ENCODE measurements around the gene C4B.
"Not testable (repeated sequence)": the region's sequence is repeated elsewhere in the genome, so short reads cannot be mapped to it uniquely, and the experiment has no call there.

- not testable (repeated sequence) for TF ChIP-seq CTCF, POLR2A (IDR thresholded peaks at IDR 0.05)
These were observed 20.9 kb downstream of the C4B start for GRCh38 chr6:32035283-32036013.

All from esophagus squamous epithelium (tissue), 4 donors.